GM19372 (cell line): ENCODE data around the gene SLC16A8.

Source experiments
- ATAC-seq: cut with Tn5 transposase; IDR thresholded peaks from one replicate; pipeline ENCODE4 v1.9.1; 2021; ENCODE audit warnings: mild to moderate bottlenecking, low read depth, moderate library complexity; ENCODE audit not compliant: unreplicated experiment

The SLC16A8 gene

DNA sequence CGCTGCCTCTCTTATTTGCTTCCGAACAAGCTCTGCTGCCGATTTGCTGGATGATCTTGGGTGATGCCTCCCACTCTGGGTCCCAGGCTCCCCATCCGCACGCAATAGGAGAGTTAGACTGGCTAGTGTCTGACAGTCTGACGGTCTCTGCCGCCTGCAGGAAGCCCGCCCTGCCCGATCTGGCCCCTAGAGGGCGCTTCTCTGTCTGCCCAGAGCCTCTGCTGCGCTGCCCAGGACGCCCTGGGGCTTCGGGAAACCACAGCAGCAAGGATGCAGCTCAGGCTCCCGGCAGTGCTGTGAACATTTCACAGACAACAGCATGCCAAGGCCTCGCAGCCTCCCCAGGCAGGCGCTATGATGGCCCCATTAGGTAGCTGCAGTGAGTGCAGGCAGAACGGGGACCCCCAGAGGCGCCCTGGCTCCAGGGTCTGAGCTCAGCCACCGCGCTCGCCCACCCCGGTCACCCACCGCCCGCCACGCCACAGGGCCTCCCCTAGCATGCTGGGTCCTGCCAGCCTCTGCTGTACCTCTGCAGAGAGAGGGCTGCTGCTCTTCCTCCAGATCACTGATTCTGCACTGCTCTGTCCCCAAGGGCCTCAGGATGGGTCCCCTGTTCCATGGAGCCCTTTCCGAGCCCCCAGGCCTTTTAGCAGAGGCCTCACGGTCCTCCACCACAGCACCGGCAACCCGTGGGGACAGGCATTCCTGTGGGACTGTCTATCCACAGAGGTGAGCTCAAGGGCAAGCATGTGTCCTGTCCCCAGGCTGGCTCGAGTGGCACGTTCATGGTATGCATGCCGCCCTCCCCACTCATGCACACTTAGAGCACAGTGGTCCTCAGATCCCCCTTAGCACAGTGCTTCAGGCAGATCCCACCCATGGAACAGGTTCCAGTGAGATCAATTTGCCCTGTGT, 30.8 kb upstream of the SLC16A8 start:
- ATAC-seq: no peak

GRCh38 chr22:38112381-38112780, 28.4 kb upstream of the SLC16A8 start:
- ATAC-seq: no peak

DNA sequence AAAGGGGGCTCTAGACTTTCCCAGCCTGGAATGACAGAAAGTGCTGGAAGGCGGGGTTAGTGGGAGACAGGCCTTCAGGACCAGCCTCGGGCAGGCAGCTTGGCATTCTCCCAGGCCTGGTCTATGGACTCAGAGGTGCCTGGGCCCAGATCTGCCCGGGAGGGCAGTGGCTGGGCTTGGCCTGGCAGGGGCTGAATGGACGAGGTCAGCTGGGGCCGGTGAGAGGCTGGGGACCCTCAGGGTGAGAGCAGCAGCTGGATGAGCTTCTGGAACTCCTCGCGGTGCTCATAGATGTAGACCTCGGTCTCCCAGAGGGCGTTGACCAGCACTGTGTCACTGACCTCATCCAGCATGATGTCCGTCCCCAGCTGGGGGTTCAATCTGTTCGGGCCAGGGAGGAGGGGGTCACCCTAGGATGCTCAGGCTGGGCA, 28.0 kb upstream of the SLC16A8 start:
- ATAC-seq: no peak

DNA sequence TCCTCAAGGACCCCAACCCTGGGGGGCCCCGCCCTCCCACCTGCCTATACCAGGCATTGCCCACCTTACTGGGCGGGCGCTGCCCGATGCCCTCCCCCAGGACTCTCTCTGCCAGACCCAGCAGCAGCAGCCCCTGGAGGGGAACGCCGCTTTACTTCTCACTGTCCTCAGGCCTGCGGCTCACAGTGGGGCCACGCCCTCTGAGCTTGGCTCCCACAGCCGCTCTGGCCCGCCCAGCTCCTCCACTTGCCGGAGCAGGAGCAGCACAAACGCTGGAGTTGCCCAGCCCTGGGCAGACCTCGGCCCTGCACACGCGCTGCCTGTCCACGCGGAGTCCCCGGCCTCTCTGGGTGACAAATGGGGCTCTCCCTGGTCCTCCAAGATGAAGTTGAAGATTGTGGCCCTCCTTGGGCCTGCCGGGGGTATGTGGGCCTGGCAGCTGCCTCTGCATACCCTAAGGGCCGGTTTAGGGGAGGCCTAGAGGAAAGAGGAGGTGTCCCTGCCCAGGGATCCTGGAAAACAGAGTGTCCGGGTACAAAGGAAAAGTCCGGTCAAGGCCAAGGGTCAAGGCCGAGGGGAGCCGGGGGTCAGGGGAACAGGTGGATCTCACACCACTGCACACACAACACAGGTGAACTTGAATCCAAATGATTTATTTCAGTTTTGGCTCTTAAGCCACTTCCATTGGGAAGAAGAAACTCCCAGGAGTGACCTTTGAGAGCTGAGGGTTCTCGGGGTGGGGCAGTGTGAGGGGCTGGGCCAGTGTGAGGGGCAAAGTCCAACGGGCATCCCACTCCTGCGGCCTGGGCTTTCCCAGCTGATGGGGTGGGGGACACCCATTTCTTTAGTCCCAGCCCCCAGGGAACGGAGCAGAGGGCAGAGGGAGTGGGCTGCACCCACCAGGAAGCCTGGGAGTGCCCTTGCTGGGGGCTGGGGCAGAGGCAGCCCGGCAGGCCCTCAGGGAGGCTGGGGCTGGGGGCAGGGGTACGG, 27.2 kb upstream of the SLC16A8 start:
- ATAC-seq: no peak

- ATAC-seq: no peak
Observed at GRCh38 chr22:38110008-38110862, 26.3 kb upstream of the SLC16A8 start, which contains the start of gene BAIAP2L2. BAIAP2L2 (minus strand) TSS chr22:38110684; CDS start chr22:38110525, 159 bp downstream.

DNA sequence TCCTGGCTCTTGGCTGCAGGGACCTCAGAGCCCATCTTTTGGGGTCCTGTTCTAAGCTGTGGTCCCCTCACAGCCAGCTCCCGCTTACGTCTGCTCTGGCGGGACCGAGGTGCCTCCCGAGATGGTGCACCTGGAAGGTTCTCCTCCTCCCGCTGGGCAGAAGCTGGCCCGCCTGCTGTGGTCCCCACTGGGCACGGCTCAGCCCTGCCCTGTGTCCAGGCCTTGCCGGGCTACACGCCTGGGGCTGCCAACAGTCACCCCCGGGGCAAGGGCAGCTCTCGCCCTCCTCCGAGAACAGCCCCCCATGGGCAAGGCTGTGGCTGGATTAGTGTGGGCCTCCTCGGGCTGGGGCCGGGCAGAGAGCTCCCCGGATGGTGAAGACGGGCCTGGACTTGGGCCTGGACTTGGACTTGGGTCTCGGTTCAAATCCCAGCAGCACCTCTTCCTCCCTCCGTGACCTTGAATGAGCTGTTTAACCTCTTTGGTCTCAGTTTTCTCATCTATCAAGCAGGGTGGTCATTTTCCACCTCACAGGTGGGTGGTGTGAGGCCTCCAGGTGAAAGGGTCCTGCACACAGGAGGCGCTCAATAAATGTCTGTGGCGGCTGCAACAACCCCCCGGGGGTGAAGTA, 25.5 kb upstream of the SLC16A8 start:
- ATAC-seq: no peak

- no peak for ATAC-seq
Observed at GRCh38 chr22:38108561-38109319, 24.8 kb upstream of the SLC16A8 start.

GRCh38 chr22:38107692-38108515, 23.9 kb upstream of the SLC16A8 start:
- ATAC-seq: no peak

DNA sequence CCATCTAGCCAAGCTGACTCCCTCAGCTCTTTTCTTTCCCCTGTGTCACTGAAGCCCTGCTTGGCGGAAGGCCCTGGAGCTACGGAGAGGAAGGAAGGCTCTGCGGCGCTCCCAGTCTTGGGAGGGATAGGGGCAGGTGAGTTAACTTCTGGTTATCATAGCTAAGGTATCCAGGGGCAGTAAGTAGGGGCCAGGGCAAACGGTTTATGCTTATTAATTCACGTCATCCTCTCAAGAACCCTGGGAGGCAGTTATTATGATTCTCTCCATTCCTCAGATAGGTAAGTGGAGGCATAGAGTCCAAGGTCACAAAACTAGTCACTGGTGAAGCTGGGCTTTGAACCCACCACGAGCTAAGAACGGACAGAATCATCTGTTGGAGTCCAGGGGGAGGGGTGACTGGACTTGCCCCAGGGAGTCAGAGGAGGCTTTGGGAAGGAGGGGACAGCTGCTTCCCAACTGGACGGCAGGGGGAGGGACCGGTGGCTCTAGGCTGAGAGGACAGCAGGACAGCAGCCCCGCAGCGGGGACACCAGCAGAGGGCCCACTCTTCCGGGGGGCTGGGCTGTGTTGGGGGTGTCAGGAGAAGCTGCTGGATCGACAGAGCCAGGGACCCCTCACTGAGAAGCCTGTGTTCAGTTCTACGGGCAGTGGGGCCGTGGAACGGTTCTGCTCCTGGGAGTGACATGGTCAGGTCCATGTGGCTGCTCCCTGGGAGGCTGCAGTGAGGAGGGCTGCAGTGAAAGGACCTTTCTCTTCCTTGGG, 23.0 kb upstream of the SLC16A8 start:
- ATAC-seq: no peak

- no peak for ATAC-seq
Observed at GRCh38 chr22:38104084-38104483, 20.1 kb upstream of the SLC16A8 start.

GRCh38 chr22:38103641-38104040, 19.7 kb upstream of the SLC16A8 start:
- ATAC-seq: no peak

DNA sequence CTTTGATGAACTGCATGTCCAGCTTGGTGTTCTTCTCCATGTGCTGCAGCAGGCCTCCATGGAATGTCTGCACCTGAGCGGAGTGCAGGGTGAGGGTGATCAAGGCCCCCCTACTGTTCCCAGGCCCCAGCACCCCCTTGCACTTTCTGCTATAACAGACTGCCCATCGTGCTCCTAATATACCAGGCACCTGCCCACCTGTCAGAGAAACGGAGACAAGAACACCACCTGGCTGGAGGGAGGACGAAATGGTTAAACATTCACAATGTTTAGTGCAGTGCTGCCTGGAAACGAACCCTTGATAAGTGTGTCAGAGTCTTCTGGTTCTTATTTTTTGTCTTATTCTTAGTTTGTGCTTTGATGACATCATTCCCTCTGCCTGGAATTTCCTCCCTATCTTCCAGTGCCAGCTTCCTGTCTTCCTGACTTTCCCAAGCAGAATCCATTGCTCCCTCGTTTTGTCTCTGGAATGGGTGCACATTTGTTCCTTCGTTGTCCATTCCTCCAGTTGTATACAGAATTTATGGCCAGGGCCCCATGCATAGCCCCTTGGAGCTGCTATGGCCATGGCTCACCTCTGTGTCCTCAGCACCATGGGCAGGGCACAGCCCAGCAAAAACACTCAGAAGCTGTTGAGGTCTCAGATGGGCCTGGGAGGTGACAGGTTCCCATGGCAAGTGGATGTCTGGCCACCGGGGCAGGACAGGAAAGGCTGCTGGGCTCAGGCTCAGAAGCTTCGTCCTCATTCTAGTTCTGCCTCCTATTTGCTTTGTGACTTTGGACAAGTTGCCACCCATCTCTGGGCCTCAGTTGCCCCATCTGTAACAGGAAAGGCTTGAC, 14.6 kb upstream of the SLC16A8 start:
- ATAC-seq: no peak

GRCh38 chr22:38097557-38098409, 13.8 kb upstream of the SLC16A8 start:
- ATAC-seq: no peak

DNA sequence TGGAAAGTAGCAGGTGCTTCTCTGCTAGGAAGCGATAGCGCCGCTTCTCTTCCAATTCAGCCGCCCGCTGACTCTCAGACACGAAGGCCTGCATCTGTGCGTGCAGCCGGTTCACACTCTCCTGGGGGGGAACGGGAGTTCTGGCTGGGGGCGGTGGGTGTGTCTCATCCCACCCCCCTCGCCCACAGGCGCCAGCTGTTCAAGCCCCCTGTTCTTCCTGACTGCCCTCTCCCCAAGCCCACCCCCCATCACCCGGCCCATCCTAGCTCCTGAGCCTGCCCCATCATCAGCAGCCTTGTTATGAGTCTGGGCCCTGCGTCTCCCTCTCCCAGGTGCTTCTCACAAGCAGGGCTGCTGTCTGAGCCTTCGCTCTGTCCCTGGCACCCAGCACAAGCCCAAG, 13.1 kb upstream of the SLC16A8 start:
- ATAC-seq: no peak

DNA sequence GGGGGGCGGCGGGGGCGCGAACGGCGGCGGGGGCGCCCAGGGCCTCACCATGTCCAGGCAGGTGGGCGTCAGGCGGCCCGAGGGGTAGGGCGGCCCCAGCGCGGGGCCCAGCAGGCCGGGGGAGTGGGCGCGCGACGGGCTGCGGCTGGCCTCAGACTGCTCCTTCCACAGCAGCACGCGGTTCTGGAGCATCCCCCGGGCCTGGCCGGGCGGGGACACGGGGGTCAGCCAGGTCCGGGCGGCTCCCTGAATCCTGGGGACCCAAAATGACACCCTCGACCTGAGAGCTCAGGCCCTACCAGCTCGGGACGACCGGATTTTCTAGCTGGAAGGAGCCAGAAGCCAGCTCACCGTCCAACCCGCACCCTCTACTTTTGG, 5.5 kb upstream of the SLC16A8 start:
- ATAC-seq: no peak
